HCT116 (cell line): Measurements from ENCODE around the gene CNGA1. TPM values are rescaled to one million over a fixed set of nuclear protein-coding genes. Genes with fewer than 3 reads are reported as not detected.

ENCODE experiments used
- ATAC-seq: fragments of 200-7000 bp; cut with Tn5 transposase; 2 replicates; pipeline ENCODE4 v1.9.1; 2020; ENCODE audit warnings: mild to moderate bottlenecking, moderate library complexity
- BruUV-seq: library from RNA; stranded (reverse); fragments of 400-500 nt; replicated peaks from 2 replicates; lab custom pipeline; 2021; lab: Mats Ljungman, UMichigan
- CTCF ChIA-PET: fragments of 300-600 bp; sonication (Branson Sonifier 250); formaldehyde crosslinking; loops from one replicate; lab custom pipeline; 2021; ENCODE audit warnings: antibody characterized with exemption; lab: Charles Lee
- POLR2A ChIA-PET: fragments of 300-600, 350-600 bp; sonication (Branson Sonifier 250); formaldehyde crosslinking; loops from one replicate; lab custom pipeline; 2021; ENCODE audit warnings: antibody characterized with exemption; lab: Charles Lee
- RAD21 ChIA-PET, 2 experiments: fragments of 300-600 bp; sonication (Branson Sonifier 250); formaldehyde crosslinking; loops; one replicate each; lab custom pipeline; 2023; ENCODE audit warnings: low total read pairs in 2 of 2; ENCODE audit not compliant: uncharacterized antibody in 2 of 2, unreplicated experiment in 2 of 2, low non-redundant PET in 1 of 2; lab: Charles Lee
- DNase-seq: peaks from one replicate; pipeline ENCODE4 v3.0.0-alpha.2; 2010; ENCODE audit warnings: low read depth, low spot score
- H2AFZ ChIP-seq: fragments of 200-600 bp; shearing (Covaris generic), sonication (generic); 2 replicates; pipeline ENCODE4 v1.6.1; 2017; ENCODE audit warnings: low read depth, mixed run types, mixed read lengths, antibody characterized with exemption, low read length; ENCODE audit not compliant: poor library complexity, severe bottlenecking
- H3K27ac ChIP-seq: 2 replicates; pipeline ENCODE4 v1.5.1; 2012; ENCODE audit warnings: low read depth, low read length
- H3K27me3 ChIP-seq: fragments of 200-600 bp; sonication (generic); 2 replicates; pipeline ENCODE4 v1.6.1; 2016; ENCODE audit warnings: mixed run types, low read length, mixed read lengths; ENCODE audit not compliant: insufficient read depth
- H3K36me3 ChIP-seq, 2 experiments: fragments of 200-500 bp in 1 of 2; fragments of 200-600 bp in 1 of 2; sonication (Bioruptor generic) in 1 of 2; sonication (generic) in 1 of 2; 2 replicates each; pipeline versions ENCODE4 v1.5.1 to v1.6.1; 2014 to 2016; ENCODE audit warnings: low read length in 2 of 2, inconsistent platforms in 1 of 2, mixed read lengths in 1 of 2, mixed run types in 1 of 2; ENCODE audit not compliant: insufficient read depth in 2 of 2, control insufficient read depth in 1 of 2
- H3K4me1 ChIP-seq, 2 experiments: fragments of 200-600 bp in 1 of 2; sonication (generic) in 1 of 2; 2 replicates each; pipeline versions ENCODE4 v1.5.1 to v1.6.1; 2012 to 2017; ENCODE audit warnings: low read length in 2 of 2, inconsistent platforms in 1 of 2, mild to moderate bottlenecking in 1 of 2, mixed read lengths in 1 of 2, mixed run types in 1 of 2, moderate library complexity in 1 of 2; ENCODE audit not compliant: insufficient read depth in 2 of 2, control insufficient read depth in 1 of 2
- H3K4me2 ChIP-seq: fragments of 200-600 bp; sonication (generic); 2 replicates; pipeline ENCODE4 v1.6.1; 2017; ENCODE audit warnings: mixed run types, low read length, mixed read lengths
- H3K4me3 ChIP-seq, 2 experiments: fragments of 200-600 bp in 1 of 2; sonication (generic) in 1 of 2; replicated peaks in 1 of 2; 2 replicates each; pipeline ENCODE4 v1.5.1; 2011 to 2016; ENCODE audit warnings: low read length in 2 of 2, control low read depth in 1 of 2, low read depth in 1 of 2, mild to moderate bottlenecking in 1 of 2, mixed read lengths in 1 of 2, mixed run types in 1 of 2
- H3K79me2 ChIP-seq: fragments of 200-600 bp; sonication (generic); 2 replicates; pipeline ENCODE4 v1.6.1; 2017; ENCODE audit warnings: mild to moderate bottlenecking, mixed run types, low read length, moderate library complexity, mixed read lengths; ENCODE audit not compliant: insufficient read depth
- H3K9ac ChIP-seq: fragments of 200-600 bp; sonication (generic); 2 replicates; pipeline ENCODE4 v1.6.1; 2016; ENCODE audit warnings: low read length, mixed read lengths
- H3K9me2 ChIP-seq: fragments of 200-600 bp; sonication (generic), shearing (Covaris generic); 2 replicates; pipeline ENCODE4 v1.6.1; 2017; ENCODE audit warnings: mixed run types, mild to moderate bottlenecking, moderate library complexity; ENCODE audit not compliant: insufficient read depth
- H3K9me3 ChIP-seq, 2 experiments: fragments of 200-500 bp in 1 of 2; fragments of 200-600 bp in 1 of 2; sonication (Bioruptor generic) in 1 of 2; sonication (generic) in 1 of 2; 2 replicates each; pipeline ENCODE4 v1.6.1; 2014 to 2017; ENCODE audit warnings: low read length in 2 of 2, mixed read lengths in 2 of 2, inconsistent platforms in 1 of 2, low read depth in 1 of 2, mild to moderate bottlenecking in 1 of 2, mixed run types in 1 of 2, moderate library complexity in 1 of 2; ENCODE audit not compliant: control insufficient read depth in 1 of 2, insufficient read depth in 1 of 2
- H4K20me1 ChIP-seq: fragments of 200-600 bp; sonication (generic), shearing (Covaris generic); 2 replicates; pipeline ENCODE4 v1.6.1; 2017; ENCODE audit warnings: mixed run types, mild to moderate bottlenecking, moderate library complexity; ENCODE audit not compliant: insufficient read depth
- CBX3 ChIP-seq: IDR thresholded peaks from 2 replicates; pipeline ENCODE4 v1.6.1; 2012; ENCODE audit warnings: low read depth
- EGR1 ChIP-seq: IDR thresholded peaks from 2 replicates; pipeline ENCODE4 v1.6.1; 2012; ENCODE audit warnings: low read depth
- ELF1 ChIP-seq: IDR thresholded peaks from 2 replicates; pipeline ENCODE4 v1.6.1; 2012; ENCODE audit warnings: low read depth, borderline replicate concordance
- JUND ChIP-seq: IDR thresholded peaks from 2 replicates; pipeline ENCODE4 v1.6.1; 2012
- SIN3A ChIP-seq: IDR thresholded peaks from 2 replicates; pipeline ENCODE4 v1.6.1; 2012; ENCODE audit warnings: low read depth
- YY1 ChIP-seq: IDR thresholded peaks from 2 replicates; pipeline ENCODE4 v1.6.1; 2011; ENCODE audit warnings: low read length, low read depth, moderate library complexity, mild to moderate bottlenecking; ENCODE audit not compliant: insufficient replicate concordance; ENCODE audit errors: extremely low read depth
- ZNF274 ChIP-seq: fragments of 200-500 bp; sonication (Bioruptor generic); IDR thresholded peaks from 2 replicates; pipeline ENCODE4 v1.6.1; 2014; ENCODE audit warnings: mild to moderate bottlenecking, low read depth, low read length, inconsistent platforms
- intact Hi-C: fragments of 100-400 bp; cut with micrococcal nuclease; formaldehyde crosslinking; loops from 2 replicates; pipeline ENCODE4 v1.10.0; 2022
- total RNA-seq: library from RNA; stranded (reverse); gene quantifications from one replicate; pipeline ENCODE4 v1.2.1, GENCODE V29; 2021; ENCODE audit not compliant: unreplicated experiment

Gene CNGA1
- total RNA-seq, 1 experiment from 2014 or later, result 2.1 TPM

DNA sequence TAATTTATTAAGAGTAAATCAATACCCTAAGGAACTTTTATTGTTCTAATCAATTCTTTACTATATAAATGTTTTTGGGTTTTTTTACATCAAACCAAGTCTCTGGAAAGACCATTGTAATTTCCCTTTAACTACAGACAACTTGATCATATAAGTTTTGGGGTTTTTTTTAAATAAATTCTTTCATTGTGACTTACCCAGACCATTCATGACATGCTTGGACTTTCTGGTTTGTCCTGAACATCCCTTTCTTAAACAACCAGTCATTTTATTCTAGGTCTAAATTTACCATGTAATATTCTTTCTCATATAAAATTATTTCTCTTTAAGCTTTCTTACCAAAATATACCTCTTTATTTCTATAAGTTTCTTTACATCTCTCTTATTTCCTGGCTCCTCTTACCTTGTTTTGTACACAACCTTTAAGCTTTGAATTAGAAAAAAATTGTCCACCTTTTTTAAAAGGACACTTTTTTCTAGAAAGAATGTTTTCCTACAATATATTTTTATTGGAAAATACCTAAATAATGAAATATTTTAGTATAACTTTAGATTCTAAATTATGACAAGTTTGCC lies 8.4 kb downstream of the CNGA1 start:
- Histone ChIP-seq H3K9ac (no peak overlapping the region), H4K20me1 (no peaks in the 10 kb centered on the region), H3K27me3 (no peaks in the 10 kb centered on the region), H3K4me3 (no peak overlapping the region), H2AFZ (no peak overlapping the region), H3K4me1 (no peaks in the 10 kb centered on the region), H3K79me2 (no peaks in the 10 kb centered on the region), H3K9me3 (peaks cover 0 to 9% of the 10 kb centered on the region in 2 experiments; a peak in 2 of 4 replicates), H3K27ac (no peak overlapping the region), H3K4me2 (no peak overlapping the region), H3K9me2 (no peaks in the 10 kb centered on the region), H3K36me3 (0 out of 4 replicates have a peak, but pooled peaks cover 0 to 2% of the 10 kb centered on the region in 2 experiments)
- no TSS peak for BruUV-seq
- POLR2A ChIA-PET, result no interaction called here
- ATAC-seq (no peak), DNase-seq (peak; percentile 34)
- CTCF ChIA-PET, result no interaction called here
- intact Hi-C loops, result no loop called here
- RAD21 ChIA-PET, result no interaction called here
- TF ChIP-seq CBX3 (peak; percentile 49; the same call in 1 of the 2 replicates), JUND (no peak), ZNF274 (no peak), SIN3A (no peak), ELF1 (no peak)

DNA sequence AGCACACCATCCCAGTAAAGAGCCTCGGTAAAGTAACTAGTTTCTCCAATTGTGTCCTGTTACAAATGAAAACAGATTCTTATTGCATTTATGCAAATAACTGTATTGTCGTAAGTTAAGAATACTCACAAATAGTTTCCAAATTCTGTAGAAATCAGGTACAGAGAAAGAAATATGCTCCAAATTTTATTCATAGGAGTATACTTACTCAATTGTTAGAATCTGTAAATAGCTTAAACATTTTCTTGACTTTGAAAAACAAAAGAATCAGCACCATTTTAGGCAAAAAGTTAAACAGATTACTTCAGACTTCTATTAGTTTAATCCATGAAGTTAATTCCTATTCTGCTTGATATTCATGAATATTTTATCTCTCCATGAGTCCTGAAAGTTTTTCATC lies 10.7 kb downstream of the CNGA1 start:
- H3K9me3 ChIP-seq, result peaks cover 0 to 9% of the 10 kb centered on the region in 2 experiments; a peak in 2 of 4 replicates
- no peak for TF ChIP-seq JUND
- TF ChIP-seq CBX3, result no peak
- TF ChIP-seq ZNF274, result no peak
- no peak for TF ChIP-seq EGR1
- TF ChIP-seq YY1, result no peak
- no peak for TF ChIP-seq SIN3A
- TF ChIP-seq, all 23 proteins: peak for 0
- Histone ChIP-seq H3K4me3 (no peak overlapping the region), H3K79me2 (no peaks in the 10 kb centered on the region), H3K4me1 (no peaks in the 10 kb centered on the region), H2AFZ (no peak overlapping the region), H3K27ac (no peak overlapping the region), H3K9ac (no peak overlapping the region), H3K4me2 (no peak overlapping the region), H3K27me3 (no peaks in the 10 kb centered on the region), H4K20me1 (no peaks in the 10 kb centered on the region), H3K9me2 (no peaks in the 10 kb centered on the region; the same call in 1 of the 2 replicates), H3K36me3 (0 out of 4 replicates have a peak, but pooled peaks cover 0 to 2% of the 10 kb centered on the region in 2 experiments)
- ATAC-seq (no peak), DNase-seq (no peak)
- BruUV-seq, result no TSS peak
- ChIA-PET CTCF (no interaction called here), POLR2A (no interaction called here), RAD21 (no interaction called here)
- intact Hi-C loops, result no loop called here
